Keratinocyte (primary cell): ENCODE measurements around the gene SMAD9. TPM values are rescaled to one million over a fixed set of nuclear protein-coding genes. Genes with fewer than 3 reads are reported as not detected.

ENCODE experiments used
- DNase-seq: peaks from one replicate; pipeline ENCODE4 v3.0.0-alpha.2; 2011; ENCODE audit warnings: low read depth, missing footprints, low spot score
- FAIRE-seq: peaks from 2 replicates; lab custom pipeline; 2011; peaks lifted over from hg19 to GRCh38; lab: Jason Lieb, UNC
- H2AFZ ChIP-seq: 2 replicates; pipeline ENCODE4 v1.6.0; 2012; ENCODE audit warnings: low read length, control low read depth, inconsistent platforms; ENCODE audit not compliant: control insufficient read depth
- H3K27ac ChIP-seq: 2 replicates; pipeline ENCODE4 v1.5.1; 2011; ENCODE audit warnings: low read length; ENCODE audit not compliant: control insufficient read depth, insufficient read depth
- H3K27me3 ChIP-seq: 3 replicates; pipeline ENCODE4 v1.6.0; 2011; ENCODE audit warnings: low read length; ENCODE audit not compliant: control insufficient read depth, insufficient read depth; ENCODE audit errors: extremely low read depth
- H3K36me3 ChIP-seq, 2 experiments: 2 replicates in 1 of 2; 3 replicates in 1 of 2; pipeline ENCODE4 v1.5.1; 2011; ENCODE audit warnings: low read length in 2 of 2, mild to moderate bottlenecking in 1 of 2; ENCODE audit not compliant: control insufficient read depth in 2 of 2, insufficient read depth in 2 of 2; ENCODE audit errors: extremely low read depth in 1 of 2
- H3K4me1 ChIP-seq: 3 replicates; pipeline ENCODE4 v1.5.1; 2011; ENCODE audit warnings: low read length; ENCODE audit not compliant: control insufficient read depth, insufficient read depth; ENCODE audit errors: extremely low read depth
- H3K4me2 ChIP-seq: 3 replicates; pipeline ENCODE4 v1.6.0; 2011; ENCODE audit warnings: low read depth, low read length; ENCODE audit not compliant: control insufficient read depth, insufficient read depth; ENCODE audit errors: extremely low read depth
- H3K4me3 ChIP-seq, 3 experiments: fragments of 200-600 bp in 1 of 3; sonication (generic) in 1 of 3; 2 replicates in 2 of 3; 3 replicates in 1 of 3; pipeline ENCODE4 v1.5.1; 2011 to 2016; ENCODE audit warnings: low read length in 3 of 3, mild to moderate bottlenecking in 3 of 3, control low read depth in 2 of 3, inconsistent platforms in 1 of 3, low read depth in 1 of 3, mixed read lengths in 1 of 3, mixed run types in 1 of 3, moderate library complexity in 1 of 3; ENCODE audit not compliant: control insufficient read depth in 2 of 3, insufficient read depth in 2 of 3; ENCODE audit errors: extremely low read depth in 1 of 3
- H3K79me2 ChIP-seq: 2 replicates; pipeline ENCODE4 v1.6.0; 2012; ENCODE audit warnings: low read length; ENCODE audit not compliant: control insufficient read depth, insufficient read depth
- H3K9ac ChIP-seq: 3 replicates; pipeline ENCODE4 v1.6.0; 2011; ENCODE audit warnings: low read length; ENCODE audit not compliant: control insufficient read depth, insufficient read depth; ENCODE audit errors: extremely low read depth
- H3K9me1 ChIP-seq: 3 replicates; pipeline ENCODE4 v1.6.0; 2011; ENCODE audit warnings: low read length; ENCODE audit not compliant: control insufficient read depth, insufficient read depth; ENCODE audit errors: extremely low read depth
- H3K9me3 ChIP-seq: 2 replicates; pipeline ENCODE4 v1.5.1; 2012; ENCODE audit warnings: low read depth, low read length; ENCODE audit not compliant: control insufficient read depth
- H4K20me1 ChIP-seq: 3 replicates; pipeline ENCODE4 v1.6.0; 2011; ENCODE audit warnings: low read length; ENCODE audit not compliant: control insufficient read depth, insufficient read depth; ENCODE audit errors: extremely low read depth
- CTCF ChIP-seq, 3 experiments: IDR thresholded peaks in 1 of 3; conservative IDR thresholded peaks in 1 of 3; optimal IDR thresholded peaks in 1 of 3; 2 replicates in 2 of 3; 3 replicates in 1 of 3; pipeline versions ENCODE3 to v1.5.1; 2011; ENCODE audit warnings: low read length in 3 of 3, mild to moderate bottlenecking in 3 of 3, moderate library complexity in 2 of 3, control low read depth in 1 of 3, inconsistent platforms in 1 of 3; ENCODE audit not compliant: insufficient read depth in 2 of 3; ENCODE audit errors: extremely low read depth in 1 of 3
- EZH2 ChIP-seq: IDR thresholded peaks from one replicate; pipeline ENCODE4 v1.6.1; 2012; ENCODE audit warnings: inconsistent platforms, mild to moderate bottlenecking, low read length, moderate library complexity
- dilution Hi-C: fragments of 300-500 bp; cut with MboI; formaldehyde crosslinking; loops from one replicate; pipeline ENCODE4 v1.7.0; 2020; ENCODE audit warnings: low sequenced_read_pairs; ENCODE audit not compliant: extremely low pct_ligation_motif_present
- polyA plus RNA-seq, 5 experiments: library from polyadenylated mRNA; depleted of rRNA in 3 of 5; stranded (reverse) in 3 of 5; stranded (forward) in 1 of 5; unstranded in 1 of 5; fragments of >200 nt; gene quantifications; 1 replicate in 1 of 5; 2 replicates in 3 of 5; 3 replicates in 1 of 5; pipeline versions ENCODE4 v1.2.1 to v1.2.3, GENCODE V29; 2011 to 2012; ENCODE audit warnings: missing spikeins in 2 of 5, low read depth in 1 of 5, low replicate concordance in 1 of 5

Gene SMAD9
- polyA plus RNA-seq, 1 donor (not counting 4 experiments of a cell fraction or from before 2014, with no cell fraction given), result 0.10 TPM

DNA sequence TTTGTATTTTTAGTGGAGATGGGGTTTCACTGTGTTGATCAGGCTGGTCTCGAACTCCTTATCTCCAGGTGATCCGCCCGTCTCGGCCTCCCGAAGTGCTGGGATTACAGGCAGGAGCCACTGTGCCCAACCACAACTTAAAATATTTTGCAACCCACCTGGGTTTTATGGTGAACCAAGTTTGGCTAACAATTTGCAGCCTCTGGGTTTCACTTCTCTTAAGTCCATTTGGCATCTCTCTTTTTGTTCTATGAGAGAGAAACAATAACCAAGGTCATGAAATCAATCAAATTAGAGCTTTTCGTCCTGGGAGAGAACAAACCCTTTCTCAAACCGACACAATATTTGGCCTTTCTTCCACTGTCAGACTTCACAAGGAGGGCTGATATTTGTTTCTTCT lies 5.6 kb upstream of the SMAD9 start:
- DNase-seq (no peak), FAIRE-seq (no peak)
- H4K20me1 ChIP-seq, result no peaks in the 10 kb centered on the region
- dilution Hi-C loops, result no loop called here
- no peaks in the 10 kb centered on the region for H3K79me2 ChIP-seq
- no peaks in the 10 kb centered on the region for H3K4me1 ChIP-seq
- no peaks in the 10 kb centered on the region for H3K27me3 ChIP-seq
- no peak overlapping the region for H3K4me2 ChIP-seq
- no peak overlapping the region for H3K9ac ChIP-seq
- no peaks in the 10 kb centered on the region for H3K9me3 ChIP-seq
- H3K27ac ChIP-seq, result no peak overlapping the region
- no peak overlapping the region for H3K4me3 ChIP-seq
- no peaks in the 10 kb centered on the region for H3K36me3 ChIP-seq
- H3K9me1 ChIP-seq, result no peaks in the 10 kb centered on the region
- TF ChIP-seq EZH2, result no peak
- TF ChIP-seq CTCF (optimal IDR thresholded peaks at IDR 0.05 in 1 of 3, IDR thresholded peaks at IDR 0.05 in 1 of 3, conservative IDR thresholded peaks at IDR 0.05 in 1 of 3; ENCODE audit: extremely low read depth in 1 of 3, insufficient read depth in 2 of 3, low read length in 3 of 3), result no peak
- H2AFZ ChIP-seq, result no peak overlapping the region

GRCh38 chr13:36924001-36924400 lies 4.0 kb upstream of the SMAD9 start:
- Histone ChIP-seq H3K27ac (no peak overlapping the region), H3K9ac (no peak overlapping the region), H3K79me2 (no peaks in the 10 kb centered on the region), H4K20me1 (no peaks in the 10 kb centered on the region), H3K4me1 (peaks cover 3% of the 10 kb centered on the region), H3K4me2 (no peak overlapping the region), H3K4me3 (no peak overlapping the region), H3K9me1 (no peaks in the 10 kb centered on the region), H3K27me3 (peaks cover 3% of the 10 kb centered on the region), H2AFZ (no peak overlapping the region), H3K9me3 (no peaks in the 10 kb centered on the region), H3K36me3 (no peaks in the 10 kb centered on the region)
- no peak for FAIRE-seq
- no peak for DNase-seq
- TF ChIP-seq EZH2 (no peak), CTCF (optimal IDR thresholded peaks at IDR 0.05 in 1 of 3, IDR thresholded peaks at IDR 0.05 in 1 of 3, conservative IDR thresholded peaks at IDR 0.05 in 1 of 3; ENCODE audit: extremely low read depth in 1 of 3, insufficient read depth in 2 of 3, low read length in 3 of 3) (no peak)
- dilution Hi-C loops, result no loop called here
